Measurements from ENCODE around the gene FBXO11. TPM values are rescaled to one million over a fixed set of nuclear protein-coding genes. Genes with fewer than 3 reads are reported as not detected.

Gene FBXO11
- total RNA-seq, 4 donors from 2014 or later = 43.0 to 77.2 (median 51.3) TPM

- no peak for TF ChIP-seq POLR2A (IDR thresholded peaks at IDR 0.05)
- no peak for TF ChIP-seq CTCF (IDR thresholded peaks at IDR 0.05)
These were observed 96.4 kb downstream of the FBXO11 start for GRCh38 chr2:47809903-47810302.

GRCh38 chr2:47808614-47809013, 97.7 kb downstream of the FBXO11 start:
- DNase-seq = no peak
- TF ChIP-seq POLR2A (IDR thresholded peaks at IDR 0.05) (no peak), CTCF (IDR thresholded peaks at IDR 0.05) (no peak)
- H3K27ac ChIP-seq = no peak overlapping the region
- no peak overlapping the region for H3K4me3 ChIP-seq
- H3K9me3 ChIP-seq = peaks cover 0 to under 1% (median 0%) of the 10 kb centered on the region in 4 donors
- H3K4me1 ChIP-seq = no peaks in the 10 kb centered on the region
- H3K36me3 ChIP-seq = peaks cover 0 to 94% (median 0%) of the 10 kb centered on the region in 3 donors
- no peaks in the 10 kb centered on the region for H3K27me3 ChIP-seq

More at GRCh38 chr2:47809903-47810302, 96.4 kb downstream of the FBXO11 start:
- Histone ChIP-seq H3K27me3 (no peaks in the 10 kb centered on the region), H3K4me1 (no peaks in the 10 kb centered on the region), H3K4me3 (no peak overlapping the region), H3K27ac (no peak overlapping the region), H3K9me3 (no peaks in the 10 kb centered on the region), H3K36me3 (peaks cover 0 to 93% (median 0%) of the 10 kb centered on the region in 3 donors)
- DNase-seq = no peak

- no peak for DNase-seq
- TF ChIP-seq CTCF (IDR thresholded peaks at IDR 0.05) = no peak
- Histone ChIP-seq H3K9me3 (peaks cover 0 to 5% (median 0%) of the 10 kb centered on the region in 4 donors), H3K27me3 (no peaks in the 10 kb centered on the region), H3K4me1 (no peaks in the 10 kb centered on the region), H3K4me3 (no peak overlapping the region), H3K36me3 (peaks cover 0 to 96% (median 0%) of the 10 kb centered on the region in 3 donors), H3K27ac (no peak overlapping the region)
These were observed 100.4 kb downstream of the FBXO11 start for GRCh38 chr2:47805850-47806249.

- Histone ChIP-seq H3K9me3 (peaks cover 0 to 5% (median 0%) of the 10 kb centered on the region in 4 donors), H3K27ac (no peak overlapping the region), H3K4me1 (no peaks in the 10 kb centered on the region), H3K27me3 (no peaks in the 10 kb centered on the region), H3K4me3 (no peak overlapping the region), H3K36me3 (peaks cover 0 to 96% (median 0%) of the 10 kb centered on the region in 3 donors)
- DNase-seq = no peak
- TF ChIP-seq POLR2A (IDR thresholded peaks at IDR 0.05) = no peak
- TF ChIP-seq CTCF (IDR thresholded peaks at IDR 0.05) = no peak
These were observed 102.5 kb downstream of the FBXO11 start for GRCh38 chr2:47803770-47804169.

- peaks cover 0 to 5% (median 0%) of the 10 kb centered on the region in 4 donors for H3K9me3 ChIP-seq
- DNase-seq = no peak
- H3K4me1 ChIP-seq = no peaks in the 10 kb centered on the region
- no peaks in the 10 kb centered on the region for H3K27me3 ChIP-seq
- no peak overlapping the region for H3K4me3 ChIP-seq
- peaks cover 0 to 95% (median 0%) of the 10 kb centered on the region in 3 donors for H3K36me3 ChIP-seq
- no peak overlapping the region for H3K27ac ChIP-seq
- no peak for TF ChIP-seq CTCF (IDR thresholded peaks at IDR 0.05)
- TF ChIP-seq POLR2A (IDR thresholded peaks at IDR 0.05) = no peak
These were observed 102.9 kb downstream of the FBXO11 start for GRCh38 chr2:47803363-47803762.

- H3K9me3 ChIP-seq = peaks cover 0 to 5% (median 0%) of the 10 kb centered on the region in 4 donors
- peaks cover 0 to 94% (median 0%) of the 10 kb centered on the region in 3 donors for H3K36me3 ChIP-seq
- TF ChIP-seq POLR2A (IDR thresholded peaks at IDR 0.05) (no peak), CTCF (IDR thresholded peaks at IDR 0.05) (no peak)
These were observed 105.2 kb downstream of the FBXO11 start for GRCh38 chr2:47801118-47801517.

More at GRCh38 chr2:47801118-47801517, 105.2 kb downstream of the FBXO11 start:
- Histone ChIP-seq H3K4me3 (no peak overlapping the region), H3K27me3 (no peaks in the 10 kb centered on the region), H3K4me1 (no peaks in the 10 kb centered on the region), H3K27ac (no peak overlapping the region)
- no peak for DNase-seq

All from Peyer's patch (tissue), 4 donors.